NCI-H187 treated with DMSO at 0.1 percent for 48 hours (cell line): Measurements from ENCODE around the gene DNASE2.
"Not testable (repeated sequence)": the region's sequence is repeated elsewhere in the genome, so short reads cannot be mapped to it uniquely, and the experiment has no call there.

ENCODE experiments used
- DNase-seq: peaks from one replicate; lab custom pipeline; 2025; lab: John Stamatoyannopoulos, UW

DNASE2 gene

GRCh38 chr19:12864143-12864542 is 17.1 kb downstream of the DNASE2 start:
- DNase-seq, result no peak

- DNase-seq, result no peak
These were observed 21.7 kb downstream of the DNASE2 start for GRCh38 chr19:12859546-12859945.

GRCh38 chr19:12858041-12858928 is 23.0 kb downstream of the DNASE2 start:
- DNase-seq, result no peak

- no peak for DNase-seq
These were observed 24.6 kb downstream of the DNASE2 start for GRCh38 chr19:12856653-12857052.

GRCh38 chr19:12847159-12848139 is 33.8 kb downstream of the DNASE2 start:
- no peak for DNase-seq

- DNase-seq, result not testable (repeated sequence)
These were observed 34.6 kb downstream of the DNASE2 start for GRCh38 chr19:12846613-12847012.

GRCh38 chr19:12843999-12844732 is 37.1 kb downstream of the DNASE2 start:
- no peak for DNase-seq

- DNase-seq, result no peak
These were observed 37.9 kb downstream of the DNASE2 start for GRCh38 chr19:12843328-12843727.

- DNase-seq, result no peak
These were observed 38.7 kb downstream of the DNASE2 start for GRCh38 chr19:12842511-12842910.

- no peak for DNase-seq
These were observed 40.2 kb downstream of the DNASE2 start for GRCh38 chr19:12841094-12841493.

- DNase-seq, result peak; percentile 52
These were observed 40.9 kb downstream of the DNASE2 start for GRCh38 chr19:12840091-12841079.

GRCh38 chr19:12838886-12839756 is 42.1 kb downstream of the DNASE2 start:
- no peak for DNase-seq

GRCh38 chr19:12838182-12838885 is 42.9 kb downstream of the DNASE2 start, which contains the start of gene MAST1:
MAST1 (plus strand) TSS chr19:12838515; CDS start chr19:12838573, 58 bp downstream.
- DNase-seq, result no peak

GRCh38 chr19:12837225-12837624 is 44.0 kb downstream of the DNASE2 start:
- DNase-seq, result no peak

GRCh38 chr19:12836529-12836863 is 44.8 kb downstream of the DNASE2 start:
- no peak for DNase-seq

GRCh38 chr19:12834976-12835757 is 46.1 kb downstream of the DNASE2 start:
- DNase-seq, result no peak

- no peak for DNase-seq
These were observed 46.7 kb downstream of the DNASE2 start, which contains the start of gene RTBDN for GRCh38 chr19:12834566-12834943. RTBDN (minus strand) TSS chr19:12834579; CDS start chr19:12829979, 4,600 bp downstream.
